HT1080 (cell line): ENCODE data around the gene FANCC. TPM values are rescaled to one million over a fixed set of nuclear protein-coding genes. Genes with fewer than 3 reads are reported as not detected.

Experiments
- DNase-seq: peaks from one replicate; pipeline ENCODE4 v3.0.0-alpha.2; 2015; ENCODE audit warnings: low read depth
- total RNA-seq: library from RNA; depleted of rRNA; stranded (reverse); fragments of >200 nt; shearing (Covaris generic); gene quantifications from 2 replicates; pipeline ENCODE4 v1.2.3, GENCODE V29; 2014

FANCC gene
- total RNA-seq, 1 experiment from 2014 or later = 6.8 TPM

- DNase-seq = peak; percentile 11
Measured at GRCh38 chr9:95197692-95198271, 119.7 kb downstream of the FANCC start.

- no peak for DNase-seq
Measured at GRCh38 chr9:95193480-95193879, 124.0 kb downstream of the FANCC start.

- no peak for DNase-seq
Measured at GRCh38 chr9:95193067-95193466, 124.4 kb downstream of the FANCC start.

- DNase-seq = no peak
Measured at GRCh38 chr9:95192631-95193030, 124.9 kb downstream of the FANCC start.

DNA sequence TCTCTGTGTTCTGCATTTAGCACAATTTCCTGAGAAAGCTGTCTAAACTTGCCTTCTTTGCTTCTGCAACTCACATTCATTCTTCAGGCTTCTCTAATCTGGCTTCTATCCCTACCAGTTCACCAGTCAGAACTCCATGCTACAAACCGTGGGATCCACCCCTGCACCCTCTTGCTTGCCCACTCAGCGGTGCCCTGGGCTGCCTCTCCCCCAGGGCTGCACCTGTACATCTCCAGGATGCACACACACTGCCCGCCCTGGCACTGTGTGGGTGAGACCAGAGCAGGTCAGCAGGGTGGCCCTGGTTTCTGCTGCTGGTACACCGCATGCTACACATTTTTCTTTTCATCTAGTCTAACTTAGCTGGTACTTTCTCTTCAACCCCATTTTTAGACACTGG, 127.1 kb downstream of the FANCC start:
- DNase-seq = no peak

GRCh38 chr9:95189251-95190098, 128.0 kb downstream of the FANCC start:
- DNase-seq = peak; percentile 57

DNA sequence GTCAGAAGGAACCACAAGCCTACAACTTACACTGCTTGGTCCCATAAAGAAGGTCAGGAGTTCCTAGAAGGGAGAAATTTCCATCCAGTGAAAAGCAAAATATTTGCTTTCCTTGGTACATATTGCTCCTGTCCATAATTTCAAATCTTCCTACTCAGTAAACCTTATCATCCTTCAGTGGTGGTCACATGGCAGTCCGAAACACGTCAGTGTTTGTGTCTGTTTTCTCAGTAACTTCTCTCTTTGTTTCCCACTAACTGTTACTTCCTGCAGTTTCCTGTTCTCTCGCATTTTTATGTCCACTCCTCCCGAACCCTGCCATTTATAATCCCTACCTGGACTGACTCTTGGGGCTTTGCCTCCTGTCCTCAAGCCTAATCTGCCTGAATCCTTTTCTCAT, 129.1 kb downstream of the FANCC start:
- no peak for DNase-seq

- no peak for DNase-seq
Measured at GRCh38 chr9:95185956-95186355, 131.6 kb downstream of the FANCC start.

DNA sequence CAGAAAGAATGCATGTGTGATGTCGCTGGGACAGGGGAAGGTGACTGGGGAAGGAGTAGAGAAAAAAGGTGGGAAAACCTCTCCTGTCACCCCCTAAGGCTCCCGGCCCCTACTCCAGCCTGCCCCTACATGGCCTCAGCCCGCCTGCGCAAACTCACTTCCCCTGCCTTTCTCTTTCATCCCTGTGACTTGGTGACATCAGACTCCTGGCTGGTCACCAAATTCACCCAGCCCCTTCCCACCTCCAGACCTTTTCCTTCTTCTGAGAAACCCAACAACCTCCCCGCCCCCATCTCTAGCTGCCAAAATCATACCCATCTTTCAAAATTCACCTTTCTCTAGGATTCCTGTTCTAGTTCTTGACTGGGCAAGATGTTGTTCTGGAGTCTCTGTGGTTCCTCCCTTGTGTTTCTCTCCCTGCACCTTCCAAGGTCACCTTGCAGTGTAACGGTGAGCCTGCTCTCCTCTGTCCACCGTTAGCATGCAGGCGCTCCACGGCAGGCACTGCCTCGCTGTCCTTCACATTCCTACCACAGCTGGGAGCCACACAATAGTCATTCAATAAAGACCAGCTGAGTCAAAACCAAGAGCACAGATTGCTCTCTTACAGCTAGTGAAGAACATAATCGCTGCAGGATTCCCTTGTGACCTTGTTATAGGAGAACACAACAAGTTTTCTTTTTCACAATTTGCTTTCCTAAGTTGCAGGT, 134.5 kb downstream of the FANCC start:
- no peak for DNase-seq

DNA sequence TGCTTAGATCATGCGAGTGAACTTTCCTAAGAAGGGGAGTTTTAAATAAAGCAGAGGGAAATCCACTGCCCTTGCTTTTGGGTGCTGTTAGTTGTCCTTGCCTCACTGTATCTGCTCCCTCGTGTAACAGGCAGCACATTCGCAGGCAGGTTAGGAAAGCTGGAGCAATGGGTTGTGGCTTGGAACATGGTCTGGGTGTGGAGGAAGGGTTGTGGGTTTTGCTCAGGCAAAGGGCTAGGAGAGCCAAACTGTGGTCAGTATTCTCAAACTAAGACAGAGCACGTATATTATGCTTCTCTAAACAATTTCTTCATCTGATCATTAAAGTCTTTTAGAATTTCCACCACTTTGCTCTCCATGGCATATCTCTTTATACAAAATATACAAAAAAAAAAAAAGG, 135.7 kb downstream of the FANCC start:
- no peak for DNase-seq

GRCh38 chr9:95181226-95181818, 136.2 kb downstream of the FANCC start:
- no peak for DNase-seq

GRCh38 chr9:95177617-95178016, 139.9 kb downstream of the FANCC start:
- no peak for DNase-seq

DNA sequence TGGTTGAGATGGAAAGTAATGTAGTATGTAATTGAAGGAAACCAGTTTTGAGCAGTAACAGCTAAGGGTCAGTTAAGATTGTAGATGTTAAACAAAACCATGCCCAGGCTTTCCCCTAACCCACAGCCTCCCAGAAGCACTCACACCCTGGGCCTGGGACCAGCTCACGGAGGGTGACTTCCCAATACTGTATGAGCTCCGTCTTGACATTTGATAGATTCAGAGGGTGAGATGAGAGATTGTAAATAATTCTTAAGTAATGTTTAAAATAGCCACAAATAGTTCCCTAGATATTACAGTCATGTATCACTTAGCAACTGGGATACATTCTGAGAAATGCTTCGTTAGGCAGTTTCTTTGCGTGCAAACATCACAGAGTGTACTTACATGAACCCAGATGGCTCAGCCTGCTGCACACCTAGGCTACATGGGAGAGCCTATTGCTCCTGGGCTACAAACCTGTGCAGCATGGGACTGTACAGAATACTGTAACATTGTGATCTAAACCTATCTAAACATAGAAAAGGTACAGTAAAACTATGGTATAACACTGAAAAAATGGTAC, 140.7 kb downstream of the FANCC start:
- DNase-seq = no peak

GRCh38 chr9:95175523-95175922, 142.0 kb downstream of the FANCC start:
- DNase-seq = no peak

GRCh38 chr9:95174038-95174437, 143.5 kb downstream of the FANCC start:
- no peak for DNase-seq

- no peak for DNase-seq
Measured at GRCh38 chr9:95171596-95171995, 145.9 kb downstream of the FANCC start.

DNA sequence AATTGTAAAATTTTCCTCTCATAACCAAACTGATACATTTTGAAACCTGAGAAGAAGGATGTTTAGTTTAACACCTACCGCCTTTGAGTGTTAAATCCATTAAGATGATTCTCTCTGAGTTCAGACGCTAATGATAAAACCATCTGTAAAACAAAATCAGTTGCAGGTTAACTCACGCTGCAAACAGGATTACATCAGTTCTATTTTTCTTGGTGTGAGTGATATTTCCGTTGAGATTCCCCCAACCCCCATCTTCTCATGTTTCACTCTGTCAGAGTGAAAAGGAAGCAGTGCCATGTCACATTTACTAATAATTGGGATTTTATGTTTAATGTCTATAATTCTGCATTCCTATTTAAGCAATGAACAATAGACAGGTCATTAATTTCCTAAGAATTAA, 146.5 kb downstream of the FANCC start:
- DNase-seq = peak; percentile 78

DNA sequence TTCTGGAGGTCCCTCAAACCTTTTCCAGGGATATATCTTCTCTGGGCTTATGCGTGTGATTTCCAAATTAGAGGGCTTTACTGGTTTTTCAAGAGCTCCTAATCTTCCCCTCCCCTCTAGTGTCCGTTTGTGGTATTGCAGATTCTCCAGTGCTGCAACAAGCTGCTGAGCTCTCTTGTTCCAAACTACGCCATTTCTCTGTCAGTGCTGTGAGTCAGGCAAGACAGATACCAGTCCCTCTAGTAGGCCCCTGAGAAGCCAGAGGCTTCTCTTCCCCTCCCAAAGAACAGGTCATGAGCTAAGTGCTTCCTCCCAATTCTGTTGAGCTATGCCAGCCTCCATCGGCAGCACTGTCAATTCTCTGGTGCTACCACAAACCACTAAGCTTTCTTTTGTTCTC, 149.5 kb downstream of the FANCC start:
- peak; percentile 80 for DNase-seq

DNA sequence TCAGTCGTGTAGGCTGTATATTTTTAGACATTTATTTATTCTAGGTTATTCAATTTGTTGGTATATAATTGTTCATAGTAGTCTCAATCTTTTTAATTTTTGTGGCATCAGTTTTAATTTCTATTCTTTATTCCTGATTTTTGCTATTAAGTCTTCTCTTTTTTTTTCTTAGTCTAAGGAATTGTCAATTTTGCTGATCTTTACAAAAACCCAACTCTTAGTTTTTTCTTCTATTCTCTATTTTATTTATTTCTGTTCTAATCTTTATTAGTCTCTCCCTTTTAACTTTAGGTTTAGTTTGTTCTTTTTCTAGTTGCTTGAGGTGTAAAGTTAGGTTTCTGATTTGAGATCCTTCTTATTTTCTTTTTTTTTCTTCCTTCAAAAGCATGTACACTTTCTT, 152.5 kb downstream of the FANCC start:
- DNase-seq = no peak

DNA sequence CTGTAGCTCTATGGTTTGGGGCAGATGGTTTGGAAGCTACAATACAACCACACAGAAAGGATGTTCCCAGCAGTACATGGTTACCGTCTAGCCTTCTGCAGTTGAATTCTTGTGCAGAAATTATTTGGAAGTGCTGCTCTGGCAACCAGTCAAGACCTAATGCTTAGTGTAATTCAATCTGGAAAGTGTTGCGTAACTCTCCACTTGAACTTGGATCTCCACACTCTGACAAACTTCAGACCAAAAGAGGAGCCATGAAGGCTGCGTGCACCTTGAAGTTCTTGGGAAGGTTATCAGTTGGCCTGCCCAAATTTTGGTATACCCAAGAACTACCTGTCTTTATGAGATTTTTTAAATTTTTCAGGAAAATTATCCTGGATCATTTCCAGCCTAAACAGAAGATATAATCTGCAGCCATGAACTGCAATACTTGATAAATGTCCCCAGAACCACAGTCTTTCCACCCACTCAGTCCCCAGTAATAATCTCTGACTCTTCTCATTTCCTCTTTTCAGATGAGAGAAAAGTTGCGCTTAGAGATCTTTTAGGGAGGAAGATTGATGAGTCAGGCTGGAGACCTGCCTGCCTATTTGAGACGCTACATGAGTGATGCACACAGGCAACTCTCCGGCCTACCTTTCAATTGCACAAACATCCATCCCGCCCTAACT, 159.9 kb downstream of the FANCC start:
- DNase-seq = peak; percentile 40

GRCh38 chr9:95156074-95156473, 161.4 kb downstream of the FANCC start:
- DNase-seq = no peak
